Measurements from ENCODE around the gene BAHCC1.

The BAHCC1 gene

GRCh38 chr17:81436294-81436849, 41.1 kb downstream of the BAHCC1 start:
- H3K4me3 ChIP-seq (ENCODE audit: low read depth, low read length) = no peak overlapping the region
- no peak for TF ChIP-seq CTCF (IDR thresholded peaks at IDR 0.05; ENCODE audit: low read depth, low read length)

GRCh38 chr17:81437191-81437651, 42.0 kb downstream of the BAHCC1 start:
- H3K4me3 ChIP-seq (ENCODE audit: low read depth, low read length) = no peak overlapping the region
- no peak for TF ChIP-seq CTCF (IDR thresholded peaks at IDR 0.05; ENCODE audit: low read depth, low read length)

- no peak for TF ChIP-seq CTCF (IDR thresholded peaks at IDR 0.05; ENCODE audit: low read depth, low read length)
- H3K4me3 ChIP-seq (ENCODE audit: low read depth, low read length) = no peak overlapping the region
Measured at GRCh38 chr17:81438007-81438659, 42.9 kb downstream of the BAHCC1 start.

DNA sequence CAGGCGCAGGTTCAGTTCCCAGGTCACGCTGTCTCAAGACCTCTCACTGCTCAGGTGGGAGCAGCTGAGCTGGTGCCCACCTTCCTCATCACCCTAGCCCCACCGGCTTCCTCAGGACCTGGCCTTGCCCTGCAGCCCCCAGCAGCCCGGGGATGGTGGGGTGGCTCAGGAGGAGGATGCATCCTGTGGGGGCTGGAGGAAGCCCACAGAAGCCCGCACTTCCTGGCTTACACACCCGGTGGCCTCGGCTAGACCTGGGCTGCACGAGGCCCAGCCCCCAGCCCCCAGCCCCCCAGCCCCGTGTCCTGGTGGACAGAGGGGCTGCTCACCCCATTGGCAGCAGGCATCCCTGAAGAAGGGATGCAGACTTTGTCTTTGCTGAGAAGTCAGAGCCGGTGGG, 43.4 kb downstream of the BAHCC1 start:
- no peak for TF ChIP-seq CTCF (IDR thresholded peaks at IDR 0.05; ENCODE audit: low read depth, low read length)
- H3K4me3 ChIP-seq (ENCODE audit: low read depth, low read length) = no peak overlapping the region

GRCh38 chr17:81440051-81440471, 44.8 kb downstream of the BAHCC1 start:
- no peak overlapping the region for H3K4me3 ChIP-seq (ENCODE audit: low read depth, low read length)
- TF ChIP-seq CTCF (IDR thresholded peaks at IDR 0.05; ENCODE audit: low read depth, low read length) = no peak

- no peak overlapping the region for H3K4me3 ChIP-seq (ENCODE audit: low read depth, low read length)
- TF ChIP-seq CTCF (IDR thresholded peaks at IDR 0.05; ENCODE audit: low read depth, low read length) = peak; percentile 39; the same call in 1 of the 2 replicates
Measured at GRCh38 chr17:81440511-81441244, 45.4 kb downstream of the BAHCC1 start.

DNA sequence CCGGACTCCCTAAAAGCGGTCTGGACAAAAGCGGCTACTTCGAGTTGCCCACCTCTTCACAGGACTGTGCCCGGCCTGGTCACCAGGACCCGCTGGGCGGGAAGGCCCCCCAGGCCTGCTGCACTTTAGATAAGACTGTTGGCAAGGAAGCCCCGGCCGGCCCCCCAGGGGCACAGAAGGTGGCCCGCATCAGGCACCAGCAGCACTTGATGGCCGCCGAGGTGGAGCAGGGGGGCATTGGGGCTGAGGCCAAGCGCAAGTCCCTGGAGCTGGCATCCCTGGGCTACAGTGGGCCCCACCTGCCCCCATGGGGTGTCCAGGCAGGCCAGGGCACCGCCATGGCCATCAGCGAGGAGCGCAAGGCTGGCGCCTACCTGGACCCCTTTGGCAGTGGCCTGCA, 47.5 kb downstream of the BAHCC1 start:
- no peak overlapping the region for H3K4me3 ChIP-seq (ENCODE audit: low read depth, low read length)
- no peak for TF ChIP-seq CTCF (IDR thresholded peaks at IDR 0.05; ENCODE audit: low read depth, low read length)

All from WI38 (cell line).